AG10803 (cell line): ENCODE measurements around the gene PEAR1.

Source experiments
- DNase-seq: peaks from one replicate; pipeline ENCODE4 v3.0.0; 2010; ENCODE audit warnings: low read depth
- H3K4me3 ChIP-seq: 2 replicates; pipeline ENCODE4 v1.5.1; 2011; ENCODE audit warnings: mild to moderate bottlenecking, low read length, control low read depth
- CTCF ChIP-seq: conservative IDR thresholded peaks from 2 replicates; pipeline ENCODE4 v1.5.1; 2011; ENCODE audit warnings: mild to moderate bottlenecking, low read length, control low read depth, inconsistent platforms

The PEAR1 gene

GRCh38 chr1:156847591-156848460, 45.7 kb upstream of the PEAR1 start:
- no peak overlapping the region for H3K4me3 ChIP-seq
- no peak for DNase-seq
- no peak for TF ChIP-seq CTCF

GRCh38 chr1:156848461-156849150, 44.9 kb upstream of the PEAR1 start:
- no peak for TF ChIP-seq CTCF
- no peak for DNase-seq
- H3K4me3 ChIP-seq, result no peak overlapping the region

GRCh38 chr1:156849151-156849496, 44.4 kb upstream of the PEAR1 start:
- no peak for TF ChIP-seq CTCF
- DNase-seq, result no peak
- H3K4me3 ChIP-seq, result no peak overlapping the region

- no peak for DNase-seq
- no peak for TF ChIP-seq CTCF
Measured at GRCh38 chr1:156851779-156852417, 41.6 kb upstream of the PEAR1 start.

GRCh38 chr1:156852418-156852874, 41.1 kb upstream of the PEAR1 start:
- peak; percentile 15 for DNase-seq
- no peak for TF ChIP-seq CTCF
- no peak overlapping the region for H3K4me3 ChIP-seq

More at GRCh38 chr1:156851779-156852417, 41.6 kb upstream of the PEAR1 start:
- H3K4me3 ChIP-seq, result no peak overlapping the region

GRCh38 chr1:156853761-156854160, 39.8 kb upstream of the PEAR1 start:
- H3K4me3 ChIP-seq, result no peak overlapping the region
- DNase-seq, result no peak
- no peak for TF ChIP-seq CTCF
